Right cardiac atrium (tissue), 5 donors: ENCODE results near the gene OLFML3. TPM values are rescaled to one million over a fixed set of nuclear protein-coding genes. Genes with fewer than 3 reads are reported as not detected.
"Not testable (repeated sequence)": the region's sequence is repeated elsewhere in the genome, so short reads cannot be mapped to it uniquely, and the experiment has no call there.

ENCODE experiments used
- ATAC-seq, 2 donors: fragments of 200-7000 bp; cut with Tn5 transposase; one replicate each; pipeline versions ENCODE4 v1.8.0 to v1.9.1; 2020; ENCODE audit warnings: moderate library complexity in 2 of 2, mild to moderate bottlenecking in 1 of 2
- DNase-seq, 3 donors: peaks; one replicate each; pipeline ENCODE4 v3.0.0-alpha.2; 2020
- H3K27ac ChIP-seq: one replicate; pipeline ENCODE4 v1.5.1; 2013; ENCODE audit warnings: mild to moderate bottlenecking, low read length, control low read depth, moderate library complexity
- H3K27me3 ChIP-seq: one replicate; pipeline ENCODE4 v1.6.1; 2013; ENCODE audit not compliant: control insufficient read depth, insufficient read depth
- H3K4me1 ChIP-seq: one replicate; pipeline ENCODE4 v1.6.1; 2013; ENCODE audit warnings: low read length; ENCODE audit not compliant: control insufficient read depth, insufficient read depth
- H3K4me3 ChIP-seq: one replicate; pipeline ENCODE4 v1.5.1; 2013; ENCODE audit warnings: low read length, control low read depth
- H3K9me3 ChIP-seq: one replicate; pipeline ENCODE4 v1.6.1; 2013; ENCODE audit warnings: low read length; ENCODE audit not compliant: control insufficient read depth
- WGBS: extraction: QIAGEN DNeasy Blood & Tissue Kit; methylation state at CpG from one replicate; pipeline ENCODE4 v1.1.7; 2013; 5-methylcytosine and 5-hydroxymethylcytosine counted together
- intact Hi-C, 4 donors: fragments of 100-400 bp; cut with DNase I; formaldehyde crosslinking; loops; one replicate each; pipeline versions ENCODE4 v1.11.0 to v1.14.0; 2022 to 2023
- polyA plus RNA-seq: library from polyadenylated mRNA; stranded (reverse); fragments of 200-250 nt; gene quantifications from one replicate; pipeline ENCODE4 v1.2.3, GENCODE V29; 2013
- total RNA-seq, 4 donors: library from RNA; stranded (reverse); fragmentation: NEBNext Ultra II Directional; extraction: Animal tissue kit (Norgen Biotek cat#: 25700); gene quantifications; one replicate each; pipeline ENCODE4 v1.2.1, GENCODE V29; 2021
- donor health status: healthy with polysubstance abuse.
- donor health status: DM: no; HTN: yes; CAD: no.
- donor health status: DM: no; HTN: no; CAD: no.
- donor health status: DM: no; HTN: yes; CAD: no; lungs with severe emphysema.
- donor health status: DM: yes; HTN: yes; CAD: no.

OLFML3 gene
- total and polyA plus RNA-seq, 5 donors: 25.8 to 33.9 (median 31.1) TPM

DNA sequence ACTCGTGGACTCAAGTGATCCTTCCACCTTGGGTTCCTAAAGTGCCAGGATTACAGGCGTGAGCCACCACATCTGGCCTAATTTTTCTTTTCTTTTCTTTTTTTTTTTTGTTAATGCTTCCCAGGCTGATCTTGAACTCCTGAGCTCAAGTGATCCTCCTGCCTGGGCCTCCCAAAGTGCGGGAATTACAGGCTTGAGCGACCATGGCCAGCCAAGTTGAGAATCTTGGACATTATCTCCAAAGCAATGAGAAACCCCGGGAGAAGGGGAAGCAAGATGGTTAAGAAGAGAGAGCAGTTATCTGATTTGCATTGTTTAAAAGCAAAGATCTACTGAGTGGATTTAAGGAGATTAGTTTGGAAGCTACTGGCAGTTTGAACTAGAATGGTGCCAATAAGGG is 41.1 kb upstream of the OLFML3 start:
- Histone ChIP-seq H3K9me3 (no peaks in the 10 kb centered on the region), H3K4me1 (peaks cover 7% of the 10 kb centered on the region), H3K4me3 (no peak overlapping the region), H3K27ac (no peak overlapping the region), H3K27me3 (no peaks in the 10 kb centered on the region)
- ATAC-seq: no peak
- WGBS: 69% methylated on average over 5 of the region's 5 CpGs
- intact Hi-C loops: no loop called here
- DNase-seq: no peak

DNA sequence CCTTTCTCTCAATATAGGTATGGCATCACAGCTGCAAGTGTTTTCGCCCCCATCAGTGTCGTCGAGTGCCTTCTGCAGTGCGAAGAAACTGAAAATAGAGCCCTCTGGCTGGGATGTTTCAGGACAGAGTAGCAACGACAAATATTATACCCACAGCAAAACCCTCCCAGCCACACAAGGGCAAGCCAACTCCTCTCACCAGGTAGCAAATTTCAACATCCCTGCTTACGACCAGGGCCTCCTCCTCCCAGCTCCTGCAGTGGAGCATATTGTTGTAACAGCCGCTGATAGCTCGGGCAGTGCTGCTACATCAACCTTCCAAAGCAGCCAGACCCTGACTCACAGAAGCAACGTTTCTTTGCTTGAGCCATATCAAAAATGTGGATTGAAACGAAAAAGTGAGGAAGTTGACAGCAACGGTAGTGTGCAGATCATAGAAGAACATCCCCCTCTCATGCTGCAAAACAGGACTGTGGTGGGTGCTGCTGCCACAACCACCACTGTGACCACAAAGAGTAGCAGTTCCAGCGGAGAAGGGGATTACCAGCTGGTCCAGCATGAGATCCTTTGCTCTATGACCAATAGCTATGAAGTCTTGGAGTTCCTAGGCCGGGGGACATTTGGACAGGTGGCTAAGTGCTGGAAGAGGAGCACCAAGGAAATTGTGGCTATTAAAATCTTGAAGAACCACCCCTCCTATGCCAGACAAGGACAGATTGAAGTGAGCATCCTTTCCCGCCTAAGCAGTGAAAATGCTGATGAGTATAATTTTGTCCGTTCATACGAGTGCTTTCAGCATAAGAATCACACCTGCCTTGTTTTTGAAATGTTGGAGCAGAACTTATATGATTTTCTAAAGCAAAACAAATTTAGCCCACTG is 38.7 kb upstream of the OLFML3 start:
- DNase-seq (peak in 1 of 3 donors; percentile 25), ATAC-seq (peak; percentile 17 to 49)
- Histone ChIP-seq H3K27ac (no peak overlapping the region), H3K9me3 (no peaks in the 10 kb centered on the region), H3K4me1 (peaks cover 7% of the 10 kb centered on the region), H3K4me3 (no peak overlapping the region), H3K27me3 (no peaks in the 10 kb centered on the region)
- intact Hi-C loops: no loop called here
- 71% methylated on average over 16 of the region's 16 CpGs for WGBS

DNA sequence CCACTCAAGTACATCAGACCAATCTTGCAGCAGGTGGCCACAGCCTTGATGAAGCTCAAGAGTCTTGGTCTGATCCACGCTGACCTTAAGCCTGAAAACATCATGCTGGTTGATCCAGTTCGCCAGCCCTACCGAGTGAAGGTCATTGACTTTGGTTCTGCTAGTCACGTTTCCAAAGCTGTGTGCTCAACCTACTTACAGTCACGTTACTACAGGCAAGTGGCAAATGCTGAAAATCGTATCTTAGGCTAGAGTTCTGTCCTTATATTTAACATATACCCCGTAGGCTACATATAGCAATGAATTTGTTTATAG is 38.1 kb upstream of the OLFML3 start:
- intact Hi-C loops: no loop called here
- no peaks in the 10 kb centered on the region for H3K27me3 ChIP-seq
- 80% methylated on average over 7 of the region's 7 CpGs for WGBS
- no peaks in the 10 kb centered on the region for H3K9me3 ChIP-seq
- ATAC-seq (no peak), DNase-seq (no peak)
- no peak overlapping the region for H3K4me3 ChIP-seq
- peaks cover 9% of the 10 kb centered on the region for H3K4me1 ChIP-seq
- H3K27ac ChIP-seq: no peak overlapping the region

DNA sequence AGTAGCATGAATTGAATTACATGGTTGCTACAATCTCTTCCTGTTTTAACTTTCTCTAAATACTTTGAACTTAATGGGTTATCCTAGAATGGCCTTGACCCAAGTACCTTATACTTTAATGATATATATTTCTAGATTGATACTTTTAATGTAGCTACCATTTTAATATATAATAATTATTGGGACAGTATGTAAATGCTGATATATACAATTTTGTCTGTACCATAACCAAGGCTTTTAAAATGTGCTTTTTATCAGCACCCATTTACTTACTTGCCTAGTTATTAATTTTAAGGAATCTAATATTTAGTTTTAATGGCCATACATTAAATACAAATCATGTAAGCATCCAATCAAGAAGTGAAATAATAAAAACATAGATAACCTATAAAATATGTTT is 36.7 kb upstream of the OLFML3 start:
- DNase-seq (no peak), ATAC-seq (no peak)
- Histone ChIP-seq H3K4me1 (peaks cover 9% of the 10 kb centered on the region), H3K27ac (no peak overlapping the region), H3K9me3 (no peaks in the 10 kb centered on the region), H3K27me3 (no peaks in the 10 kb centered on the region), H3K4me3 (no peak overlapping the region)
- intact Hi-C loops: no loop called here

DNA sequence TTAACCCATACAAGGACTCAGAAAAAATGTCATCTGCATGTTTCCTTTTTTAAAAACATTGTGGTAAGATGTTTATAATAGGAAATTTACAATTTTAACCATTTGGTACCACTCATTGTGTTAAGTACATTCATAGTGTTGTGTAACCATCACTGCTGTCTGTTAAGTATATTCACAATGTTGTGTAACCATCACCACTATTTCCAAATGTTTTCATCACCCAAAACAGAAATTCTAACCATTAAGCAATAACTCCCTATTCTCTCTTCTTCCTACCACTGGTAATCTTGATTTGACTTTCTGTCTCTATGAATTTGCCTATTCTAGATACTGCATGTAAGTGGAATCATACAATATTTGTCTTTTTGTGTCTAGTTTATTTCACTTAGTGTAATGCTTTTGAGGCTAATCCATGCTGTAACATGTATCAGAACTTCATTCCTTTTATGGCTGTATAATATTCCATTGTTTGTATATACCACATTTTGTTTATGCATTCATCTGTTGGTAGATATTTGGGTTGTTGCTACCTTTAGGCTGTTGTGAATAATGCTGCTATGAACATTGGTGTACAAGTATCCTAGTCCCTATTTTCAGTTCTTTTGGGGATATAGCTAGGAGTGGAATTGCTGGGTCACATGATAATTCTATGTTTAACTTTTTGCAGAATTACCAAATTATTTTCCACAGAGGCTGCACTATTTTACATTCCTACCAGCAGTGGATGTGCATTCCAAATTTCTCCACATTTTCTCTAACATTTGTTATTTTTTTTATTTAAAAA is 36.1 kb upstream of the OLFML3 start:
- H3K4me1 ChIP-seq: peaks cover 5% of the 10 kb centered on the region
- H3K27me3 ChIP-seq: no peaks in the 10 kb centered on the region
- intact Hi-C loops: no loop called here
- H3K9me3 ChIP-seq: no peaks in the 10 kb centered on the region
- no peak for ATAC-seq
- no peak for DNase-seq
- H3K4me3 ChIP-seq: no peak overlapping the region
- no peak overlapping the region for H3K27ac ChIP-seq

DNA sequence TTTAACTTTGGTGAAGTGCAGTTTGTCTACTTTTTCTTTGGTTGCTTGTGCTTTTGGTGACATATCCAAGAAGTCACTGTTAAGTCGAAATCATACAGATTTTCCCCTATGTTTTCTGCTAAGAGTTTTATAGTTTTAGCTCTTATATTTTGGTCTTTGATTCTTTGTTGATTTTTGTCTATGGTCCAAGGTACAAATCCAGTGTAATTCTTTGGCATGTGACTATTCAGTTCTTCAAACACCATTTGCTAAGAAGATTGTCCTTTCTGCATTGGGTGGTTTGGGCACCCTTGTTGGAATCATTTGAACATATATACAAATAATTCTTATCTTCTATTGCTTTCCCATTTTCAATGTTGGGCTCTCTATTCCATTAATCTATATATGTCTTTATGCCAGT is 33.9 kb upstream of the OLFML3 start:
- Histone ChIP-seq H3K4me3 (no peak overlapping the region), H3K4me1 (peaks cover 2% of the 10 kb centered on the region), H3K27ac (no peak overlapping the region), H3K27me3 (no peaks in the 10 kb centered on the region), H3K9me3 (no peaks in the 10 kb centered on the region)
- 99% methylated on average over 1 of the region's 1 CpG for WGBS
- no peak for ATAC-seq
- intact Hi-C loops: no loop called here
- DNase-seq: no peak

DNA sequence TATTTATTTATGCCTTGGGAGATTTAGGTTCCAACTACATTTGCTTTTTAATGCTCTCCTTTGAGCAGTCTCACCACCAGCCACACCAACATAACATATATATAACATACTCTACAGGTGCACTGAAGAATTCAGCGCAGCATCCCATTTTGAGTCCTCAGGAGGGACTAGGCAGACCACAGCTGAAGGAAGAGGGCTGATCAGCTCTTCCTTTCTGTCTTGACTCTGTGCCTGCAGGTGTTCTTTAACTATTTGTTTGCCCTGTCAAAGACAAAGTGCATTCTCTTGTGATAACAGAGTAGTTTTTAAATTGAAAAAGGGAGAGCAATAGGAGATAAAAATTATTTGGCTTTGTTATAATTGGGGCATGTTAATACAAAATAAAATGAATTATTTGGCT is 33.2 kb upstream of the OLFML3 start:
- Histone ChIP-seq H3K9me3 (no peaks in the 10 kb centered on the region), H3K4me1 (peaks cover 2% of the 10 kb centered on the region), H3K27ac (no peak overlapping the region), H3K27me3 (no peaks in the 10 kb centered on the region), H3K4me3 (no peak overlapping the region)
- WGBS: 35% methylated on average over 1 of the region's 1 CpG
- intact Hi-C loops: no loop called here
- ATAC-seq: no peak
- DNase-seq: no peak

DNA sequence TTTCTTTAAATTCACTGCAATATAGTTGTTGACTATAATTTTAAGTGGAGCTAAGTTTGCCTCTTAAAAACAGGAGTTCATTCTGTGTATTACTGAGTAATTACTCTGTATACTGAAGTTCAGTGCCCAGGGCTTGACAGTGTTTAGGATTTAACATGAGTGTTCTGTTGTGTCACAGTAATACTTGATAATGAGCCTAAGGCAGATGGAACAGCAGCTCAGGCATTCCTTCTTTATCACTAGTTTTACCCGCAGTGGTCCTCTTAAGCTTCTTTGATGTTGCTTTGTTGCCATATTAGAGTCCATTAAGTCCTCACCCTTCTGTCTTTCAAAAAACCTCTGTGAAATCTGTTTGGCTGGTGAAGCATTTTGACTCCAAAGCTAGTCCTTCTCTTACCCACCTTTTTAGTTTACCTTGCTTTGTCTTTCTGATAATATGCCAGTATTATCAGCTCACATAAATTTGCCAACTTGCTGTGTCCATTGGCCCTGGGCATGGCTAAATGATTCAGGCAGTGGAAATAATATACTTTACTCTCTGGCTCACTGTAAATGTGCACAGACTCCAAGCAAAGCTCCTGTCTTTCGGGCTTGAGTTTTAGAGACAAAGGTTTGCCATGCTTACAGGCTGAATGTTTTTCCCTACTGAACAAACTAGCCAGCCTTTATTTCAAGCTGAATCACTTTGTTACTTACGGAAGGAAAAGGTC is 32.4 kb upstream of the OLFML3 start:
- no peaks in the 10 kb centered on the region for H3K9me3 ChIP-seq
- DNase-seq (no peak), ATAC-seq (peak; percentile 34 to 40)
- H3K27ac ChIP-seq: peak overlapping the region; percentile 39
- no peak overlapping the region for H3K4me3 ChIP-seq
- H3K4me1 ChIP-seq: peaks cover 2% of the 10 kb centered on the region
- WGBS: 25% methylated on average over 3 of the region's 3 CpGs
- no peaks in the 10 kb centered on the region for H3K27me3 ChIP-seq
- intact Hi-C loops: no loop called here

DNA sequence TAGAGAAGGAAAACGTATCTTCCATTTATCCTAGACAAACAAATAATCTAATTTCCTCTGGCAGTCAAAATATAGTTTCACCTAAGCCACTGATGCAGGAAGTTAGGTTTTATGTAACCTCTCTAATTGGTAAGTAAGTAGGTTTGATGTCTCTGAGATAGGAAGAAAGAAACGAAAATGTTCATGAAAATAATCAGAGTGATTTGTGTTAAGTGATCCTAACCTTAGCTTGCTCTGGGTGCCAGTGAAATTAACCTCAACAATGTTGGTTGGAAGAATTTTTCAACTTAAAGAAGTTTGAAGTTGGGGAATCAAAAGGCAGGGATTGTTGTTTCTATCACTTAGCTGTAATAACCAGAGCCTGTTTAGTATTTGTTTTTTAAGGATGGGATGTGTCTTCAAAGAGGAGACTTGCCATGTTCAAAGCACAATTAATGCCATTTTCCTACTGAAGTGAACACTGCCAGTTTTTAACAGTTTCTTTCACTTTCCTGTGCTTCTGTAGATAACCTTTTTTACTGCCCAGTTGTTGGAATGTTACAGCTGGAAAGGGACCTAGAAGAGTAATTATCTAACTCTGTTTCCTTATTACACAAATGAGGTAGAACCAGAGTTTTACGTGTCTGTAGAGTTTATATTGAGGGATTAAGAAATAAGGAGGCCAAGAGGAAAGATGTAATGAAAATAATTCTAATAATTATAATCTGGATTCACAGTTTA is 31.7 kb upstream of the OLFML3 start:
- intact Hi-C loops: no loop called here
- H3K4me1 ChIP-seq: peaks cover 2% of the 10 kb centered on the region
- ATAC-seq: no peak
- no peak overlapping the region for H3K27ac ChIP-seq
- no peak overlapping the region for H3K4me3 ChIP-seq
- H3K27me3 ChIP-seq: no peaks in the 10 kb centered on the region
- WGBS: 17% methylated on average over 3 of the region's 3 CpGs
- no peaks in the 10 kb centered on the region for H3K9me3 ChIP-seq
- DNase-seq: no peak

DNA sequence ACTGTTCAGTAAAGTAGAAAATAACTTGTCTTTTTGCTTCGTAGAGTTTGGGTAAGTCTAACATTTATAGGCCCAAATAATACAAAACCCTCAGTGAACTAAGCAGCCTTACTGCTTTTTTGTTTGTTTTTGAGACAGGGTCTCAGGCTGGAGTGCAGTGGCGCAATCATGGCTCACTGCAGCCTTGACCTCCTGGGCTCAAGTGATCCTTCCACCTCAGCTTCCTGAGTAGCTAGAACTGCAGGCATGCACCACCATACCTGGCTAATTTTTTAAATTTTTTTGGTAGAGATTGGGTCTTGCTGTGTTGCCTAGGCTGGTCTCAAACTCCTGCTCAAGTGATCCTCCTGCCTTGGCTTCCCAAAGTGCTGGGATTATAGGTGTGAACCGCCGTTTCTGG is 31.1 kb upstream of the OLFML3 start:
- H3K4me1 ChIP-seq, ATAC-seq, H3K27ac ChIP-seq, H3K27me3 ChIP-seq, DNase-seq, H3K9me3 ChIP-seq, intact Hi-C loops, H3K4me3 ChIP-seq: not testable (repeated sequence)
- 72% methylated on average over 4 of the region's 4 CpGs for WGBS
